Gastrocnemius medialis (tissue), 4 donors: ENCODE data around the gene CCDC12. TPM values are rescaled to one million over a fixed set of nuclear protein-coding genes. Genes with fewer than 3 reads are reported as not detected.

ENCODE experiments used
- ATAC-seq, 2 donors: fragments of 150-250 bp; one replicate each; pipeline ENCODE4 v1.9.1; 2016
- DNase-seq, 2 donors: peaks; one replicate each; pipeline ENCODE4 v3.0.0-alpha.2; 2019
- H3K27ac ChIP-seq, 4 donors: fragments of 200-600 bp; sonication (generic); 1 replicate in 1 of 4; 2 replicates in 3 of 4; pipeline ENCODE4 v1.5.1; 2016 to 2018; ENCODE audit warnings: mild to moderate bottlenecking in 2 of 4, moderate library complexity in 1 of 4
- H3K27me3 ChIP-seq, 3 donors: fragments of 200-600 bp; sonication (generic) in 2 of 3; 1 replicate in 1 of 3; 2 replicates in 2 of 3; pipeline versions ENCODE4 v1.5.1 to v1.6.0; 2016 to 2019; ENCODE audit warnings: mild to moderate bottlenecking in 1 of 3, moderate library complexity in 1 of 3
- H3K36me3 ChIP-seq, 2 donors: fragments of 200-600 bp; sonication (generic) in 1 of 2; one replicate each; pipeline ENCODE4 v1.5.1; 2017 to 2018
- H3K4me1 ChIP-seq, 2 donors: fragments of 200-600 bp; sonication (generic) in 1 of 2; one replicate each; pipeline ENCODE4 v1.5.1; 2016 to 2017; ENCODE audit warnings: mild to moderate bottlenecking in 2 of 2
- H3K4me3 ChIP-seq, 4 donors: fragments of 200-600 bp; sonication (generic) in 3 of 4; 1 replicate in 1 of 4; 2 replicates in 3 of 4; pipeline ENCODE4 v1.5.1; 2016 to 2019; ENCODE audit warnings: mild to moderate bottlenecking in 2 of 4
- H3K9me3 ChIP-seq, 3 donors: fragments of 200-600 bp; sonication (generic) in 2 of 3; 1 replicate in 1 of 3; 2 replicates in 2 of 3; pipeline ENCODE4 v1.5.1; 2016 to 2019
- POLR2A ChIP-seq, 2 donors: fragments of 450-650 bp; IDR thresholded peaks; one replicate each; pipeline ENCODE4 v1.6.1; 2017; ENCODE audit warnings: antibody characterized with exemption in 2 of 2, mild to moderate bottlenecking in 2 of 2, moderate library complexity in 2 of 2
- in situ Hi-C, 4 donors: fragments of 200-750 bp; cut with MboI; loops; one replicate each; pipeline versions ENCODE4 v1.15.0 to v1.8.0; 2017; ENCODE audit warnings: low sequenced_read_pairs in 4 of 4
- intact Hi-C: fragments of 100-400 bp; cut with DNase I; formaldehyde crosslinking; loops from one replicate; pipeline ENCODE4 v1.15.1; 2023; ENCODE audit warnings: low total_unique reads
- total RNA-seq, 4 donors: library from RNA; depleted of rRNA; stranded (reverse); fragments of >200 nt; gene quantifications; one replicate each; pipeline versions ENCODE4 v1.1.0 to v1.2.3, GENCODE V29; 2016
- TF ChIP-seq, protein P1 (sequence below), 5 experiments: fragments of 450-650 bp in 3 of 5; fragments of 200-600 bp in 2 of 5; sonication (generic) in 2 of 5; IDR thresholded peaks in 4 of 5; conservative IDR thresholded peaks in 1 of 5; 1 replicate in 4 of 5; 2 replicates in 1 of 5; pipeline ENCODE4 v1.5.1; 2016 to 2019; ENCODE audit warnings: antibody characterized with exemption in 5 of 5, mild to moderate bottlenecking in 3 of 5, moderate library complexity in 3 of 5

Gene CCDC12
- total RNA-seq, 4 donors from 2014 or later: 24.6 to 32.0 (median 29.0) TPM

DNA sequence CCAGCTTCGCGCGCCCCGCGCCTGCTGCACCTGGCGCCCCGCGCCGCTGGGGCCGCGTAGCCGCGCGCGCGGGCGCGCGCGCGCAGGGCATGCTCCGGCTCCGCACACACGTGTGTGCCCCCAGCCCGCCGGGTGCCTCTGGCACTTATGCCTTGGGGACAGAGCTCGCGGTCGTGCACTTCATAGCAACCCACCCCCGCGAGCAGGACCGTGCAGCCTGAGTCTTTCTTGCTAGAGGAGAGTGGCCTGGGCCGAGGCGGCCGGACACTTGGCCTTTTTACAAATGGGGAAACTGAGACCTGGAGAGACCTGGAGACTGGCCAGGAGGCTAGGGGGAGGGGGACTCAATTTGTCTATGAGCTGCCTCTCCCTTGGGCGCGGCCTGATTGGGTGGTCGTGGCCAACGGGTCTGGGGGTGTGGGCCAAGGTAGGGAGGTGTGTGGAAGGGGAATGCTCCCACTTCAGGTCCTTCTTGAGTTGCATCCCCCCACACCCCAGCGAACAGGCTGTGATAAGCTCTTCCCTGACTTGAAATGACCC is 3.5 kb upstream of the CCDC12 start:
- no peak for DNase-seq
- in situ Hi-C loops: loop anchor here in 1 of 4 donors (10.0 kb wide), 1 partner anchor 65 kb away; no protein-coding TSS in a partner anchor
- peak overlapping the region; percentile 60 to 88 (median 78) for H3K4me3 ChIP-seq
- peak overlapping the region; percentile 48 to 98 (median 92) for H3K27ac ChIP-seq
- no peak for TF ChIP-seq POLR2A (IDR thresholded peaks at IDR 0.05)
- TF ChIP-seq, protein P1, sequence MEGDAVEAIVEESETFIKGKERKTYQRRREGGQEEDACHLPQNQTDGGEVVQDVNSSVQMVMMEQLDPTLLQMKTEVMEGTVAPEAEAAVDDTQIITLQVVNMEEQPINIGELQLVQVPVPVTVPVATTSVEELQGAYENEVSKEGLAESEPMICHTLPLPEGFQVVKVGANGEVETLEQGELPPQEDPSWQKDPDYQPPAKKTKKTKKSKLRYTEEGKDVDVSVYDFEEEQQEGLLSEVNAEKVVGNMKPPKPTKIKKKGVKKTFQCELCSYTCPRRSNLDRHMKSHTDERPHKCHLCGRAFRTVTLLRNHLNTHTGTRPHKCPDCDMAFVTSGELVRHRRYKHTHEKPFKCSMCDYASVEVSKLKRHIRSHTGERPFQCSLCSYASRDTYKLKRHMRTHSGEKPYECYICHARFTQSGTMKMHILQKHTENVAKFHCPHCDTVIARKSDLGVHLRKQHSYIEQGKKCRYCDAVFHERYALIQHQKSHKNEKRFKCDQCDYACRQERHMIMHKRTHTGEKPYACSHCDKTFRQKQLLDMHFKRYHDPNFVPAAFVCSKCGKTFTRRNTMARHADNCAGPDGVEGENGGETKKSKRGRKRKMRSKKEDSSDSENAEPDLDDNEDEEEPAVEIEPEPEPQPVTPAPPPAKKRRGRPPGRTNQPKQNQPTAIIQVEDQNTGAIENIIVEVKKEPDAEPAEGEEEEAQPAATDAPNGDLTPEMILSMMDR (IDR thresholded peaks at IDR 0.05 in 4 of 5, conservative IDR thresholded peaks at IDR 0.05 in 1 of 5): no peak
- H3K9me3 ChIP-seq: no peaks in the 10 kb centered on the region
- peak in 1 of 2 donors; percentile 6 for ATAC-seq
- peaks cover 24 to 29% of the 10 kb centered on the region in 2 donors for H3K4me1 ChIP-seq
- H3K36me3 ChIP-seq: no peaks in the 10 kb centered on the region
- no peaks in the 10 kb centered on the region for H3K27me3 ChIP-seq
- intact Hi-C loops: loop anchor here (2.0 to 5.0 kb wide), 3 partner anchors 29 to 113 kb away; no protein-coding TSS in a partner anchor

DNA sequence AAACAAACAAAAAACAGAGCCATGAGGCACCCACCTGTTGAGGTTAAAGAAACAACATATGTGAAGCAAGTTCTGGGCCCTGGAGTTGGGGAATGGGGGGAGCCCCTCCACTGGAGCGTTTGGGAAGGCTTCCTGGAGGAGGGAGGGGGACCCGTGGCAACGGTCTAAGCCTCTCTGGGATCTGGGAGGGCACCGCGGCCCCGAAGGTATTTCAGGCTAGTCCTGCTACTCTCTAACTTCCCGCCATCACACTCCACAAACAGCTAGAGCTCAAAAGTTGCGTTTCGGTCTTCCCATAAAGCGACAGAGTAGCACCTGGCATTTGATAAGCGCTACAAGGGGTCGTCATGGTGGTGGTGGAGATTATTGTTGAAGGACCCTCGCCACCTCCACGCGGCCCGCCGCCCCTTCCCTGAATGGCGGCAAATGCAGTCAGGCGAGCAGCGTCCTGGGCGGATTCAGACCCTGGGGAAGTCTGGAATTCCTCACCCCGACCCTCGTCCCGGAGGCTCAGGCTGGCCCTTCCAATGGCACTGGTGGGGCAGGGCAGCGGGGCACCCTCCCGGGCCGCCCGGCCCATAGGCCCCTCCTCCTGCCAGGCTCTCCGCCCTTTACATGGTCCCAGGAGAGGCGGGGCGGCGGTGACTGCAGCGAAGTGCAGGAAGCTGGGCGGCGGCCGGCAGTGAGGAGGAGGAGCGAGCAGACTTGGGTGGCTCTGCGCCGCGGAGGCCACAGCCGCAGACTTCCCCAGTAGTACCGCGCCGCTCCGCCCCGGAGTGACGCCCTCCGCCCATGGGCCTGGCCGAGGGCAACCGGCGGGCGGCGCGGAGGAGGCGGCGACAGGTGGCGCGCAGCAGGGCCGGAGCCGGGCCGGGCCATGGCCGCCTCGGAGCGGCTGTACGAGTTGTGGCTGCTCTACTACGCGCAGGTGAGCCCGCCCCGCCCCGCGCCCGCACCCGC is 2.7 kb upstream of the CCDC12 start, which contains the start of gene NBEAL2:
TSS of gene NBEAL2 (plus strand) at position 682 of the 960 bp plus-strand sequence. CDS start at position 878, 196 bp downstream.
- Histone ChIP-seq H3K4me3 (peak within 1 kb of the TSS; percentile 60 to 88 (median 78)), H3K4me1 (peaks cover 32 to 37% of the 10 kb centered on the region in 2 donors), H3K9me3 (no peaks in the 10 kb centered on the region), H3K27ac (peak within 1 kb of the TSS; percentile 89 to 98 (median 94)), H3K36me3 (no peaks in the 10 kb centered on the region), H3K27me3 (no peaks in the 10 kb centered on the region)
- ATAC-seq (peak; percentile 53 to 59), DNase-seq (peak; percentile 92 to 96)
- peak; percentile 91 to 95 for TF ChIP-seq POLR2A (IDR thresholded peaks at IDR 0.05)
- TF ChIP-seq, protein P1 (IDR thresholded peaks at IDR 0.05 in 4 of 5, conservative IDR thresholded peaks at IDR 0.05 in 1 of 5): peak in 4 of 5 experiments; percentile 20 to 39 (median 28)
- in situ Hi-C loops (no loop called here), intact Hi-C loops (loop anchor here (2.0 to 5.0 kb wide), 3 partner anchors 30 to 112 kb away; no protein-coding TSS in a partner anchor)

DNA sequence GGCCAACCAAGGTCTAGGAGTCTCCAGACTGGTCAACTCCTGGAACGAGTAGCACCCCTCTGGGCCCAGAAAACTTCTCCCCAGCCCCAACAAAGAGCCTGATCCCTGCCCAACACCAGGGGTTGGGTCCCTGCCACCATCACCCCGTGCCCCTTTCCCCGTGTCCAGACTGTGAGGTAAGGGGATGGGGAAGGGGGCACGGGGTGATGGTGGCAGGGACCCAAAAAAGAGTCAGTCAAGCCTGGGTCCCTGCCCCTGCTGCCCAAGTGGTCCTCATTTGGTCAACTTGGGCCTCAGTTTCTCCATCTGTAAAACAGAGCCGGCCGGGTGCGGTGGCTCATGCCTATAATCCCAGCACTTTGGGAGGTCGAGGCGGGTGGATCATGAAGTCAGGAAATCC is 1.8 kb upstream of the CCDC12 start:
- H3K27ac ChIP-seq: peak overlapping the region; percentile 89 to 98 (median 94)
- peaks cover 38 to 43% of the 10 kb centered on the region in 2 donors for H3K4me1 ChIP-seq
- DNase-seq: no peak
- in situ Hi-C loops (no loop called here), intact Hi-C loops (loop anchor here (2.0 to 5.0 kb wide), 3 partner anchors 30 to 111 kb away; no protein-coding TSS in a partner anchor)
- no peaks in the 10 kb centered on the region for H3K27me3 ChIP-seq
- H3K36me3 ChIP-seq: no peaks in the 10 kb centered on the region
- TF ChIP-seq, protein P1 (IDR thresholded peaks at IDR 0.05 in 4 of 5, conservative IDR thresholded peaks at IDR 0.05 in 1 of 5): no peak
- no peak for TF ChIP-seq POLR2A (IDR thresholded peaks at IDR 0.05)
- ATAC-seq: no peak
- no peaks in the 10 kb centered on the region for H3K9me3 ChIP-seq
- H3K4me3 ChIP-seq: peak overlapping the region in 1 of 4 donors; percentile 71

DNA sequence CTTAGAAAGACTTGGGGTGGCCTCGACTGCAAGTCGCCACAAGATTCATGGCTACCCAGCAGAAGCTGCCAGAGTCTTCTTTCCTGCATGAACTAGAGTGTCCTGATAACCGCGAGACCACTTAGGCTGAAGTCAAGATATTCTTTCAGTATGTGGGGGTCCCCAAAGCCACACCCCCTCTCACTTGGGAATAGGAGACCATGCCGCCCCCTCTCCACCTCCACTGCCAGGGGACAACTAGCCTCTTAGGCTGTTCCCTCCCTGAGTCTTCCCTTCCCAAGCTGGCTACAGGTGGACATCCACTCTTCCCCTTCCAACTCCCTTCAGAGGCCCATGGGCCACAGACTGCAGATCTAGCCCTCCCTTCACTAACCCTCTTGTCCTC is 1.3 kb upstream of the CCDC12 start:
- ATAC-seq (no peak), DNase-seq (no peak)

More for the DNA sequence above, 1.3 kb upstream of the CCDC12 start:
- Histone ChIP-seq H3K4me3 (no peak overlapping the region), H3K4me1 (peaks cover 38 to 43% of the 10 kb centered on the region in 2 donors), H3K36me3 (no peaks in the 10 kb centered on the region), H3K27ac (peak overlapping the region; percentile 89 to 98 (median 94)), H3K9me3 (no peaks in the 10 kb centered on the region), H3K27me3 (no peaks in the 10 kb centered on the region)
- TF ChIP-seq, protein P1 (IDR thresholded peaks at IDR 0.05 in 4 of 5, conservative IDR thresholded peaks at IDR 0.05 in 1 of 5): no peak
- no peak for TF ChIP-seq POLR2A (IDR thresholded peaks at IDR 0.05)
- intact Hi-C loops (loop anchor here (2.0 to 5.0 kb wide), 5 partner anchors 29 to 187 kb away; partner anchors contain the start of gene SETD2), in situ Hi-C loops (no loop called here)
